ENCODE data around the gene ARFIP2. TPM values are rescaled to one million over a fixed set of nuclear protein-coding genes. Genes with fewer than 3 reads are reported as not detected.

ARFIP2 gene
- total and polyA plus RNA-seq, 2 of the 8 experiments (the other 6 are each of a cell fraction or from before 2014, with no cell fraction given) = 48.3 to 48.7 TPM

GRCh38 chr11:6448574-6448973 is 32.6 kb downstream of the ARFIP2 start:
- Histone ChIP-seq H3K36me3 (ENCODE audit: control insufficient read depth in 2 of 4, insufficient read depth in 4 of 4, low read length in 3 of 4) (peaks cover 0 to 6% (median 0%) of the 10 kb centered on the region in 4 experiments; a peak in 1 of 8 replicates), H3K79me2 (ENCODE audit: control insufficient read depth in 1 of 2, insufficient read depth in 2 of 2, low read length in 2 of 2) (no peaks in the 10 kb centered on the region), H3K23ac (ENCODE audit: insufficient read length) (no peak overlapping the region), H3K27ac (ENCODE audit: low read depth, low read length) (no peak overlapping the region), H3K4ac (replicated peaks; ENCODE audit: insufficient read length, low read depth, low read length) (no peak overlapping the region), H4K20me1 (replicated peaks in 1 of 2; ENCODE audit: control insufficient read depth in 1 of 2, insufficient read depth in 2 of 2, low read length in 2 of 2) (no peaks in the 10 kb centered on the region), H2BK12ac (ENCODE audit: low read depth, low read length) (no peak overlapping the region), H4K8ac (ENCODE audit: extremely low read depth, insufficient read depth, low read length) (no peak overlapping the region), H3K9me3 (ENCODE audit: insufficient read depth in 2 of 2, low read depth in 1 of 2, low read length in 1 of 2) (no peaks in the 10 kb centered on the region), H2BK15ac (ENCODE audit: low read length) (no peak overlapping the region), H3K4me3 (ENCODE audit: extremely low read depth in 1 of 4, insufficient read depth in 2 of 4, low read depth in 3 of 4, low read length in 4 of 4) (no peak overlapping the region), H4K5ac (ENCODE audit: insufficient read length, low read depth, low read length) (no peak overlapping the region), H3K9ac (replicated peaks in 1 of 4; ENCODE audit: extremely low read depth in 1 of 4, low read depth in 3 of 4, low read length in 3 of 4) (no peak overlapping the region), H3K4me2 (ENCODE audit: insufficient read depth in 1 of 2, low read depth in 2 of 2, low read length in 2 of 2) (no peak overlapping the region), H4K91ac (replicated peaks; ENCODE audit: insufficient read length, low read length) (no peak overlapping the region), H3K14ac (ENCODE audit: insufficient read length) (no peak overlapping the region), H3K4me1 (replicated peaks in 1 of 4; ENCODE audit: control insufficient read depth in 3 of 4, insufficient read depth in 4 of 4, low read length in 3 of 4) (peaks cover 0 to 3% (median 0%) of the 10 kb centered on the region in 4 experiments; a peak in 1 of 7 replicates), H2BK20ac (ENCODE audit: low read length) (no peak overlapping the region), H3K23me2 (ENCODE audit: low read depth, low read length) (no peaks in the 10 kb centered on the region; the same call in 1 of the 2 replicates), H3K79me1 (ENCODE audit: low read depth, low read length) (no peaks in the 10 kb centered on the region), H3K27me3 (replicated peaks in 1 of 4; ENCODE audit: control insufficient read depth in 3 of 4, extremely low read depth in 1 of 4, insufficient read depth in 3 of 4, low read length in 3 of 4) (no peaks in the 10 kb centered on the region), H3K56ac (replicated peaks; ENCODE audit: insufficient read length, low read depth, low read length) (no peak overlapping the region), H2AK5ac (ENCODE audit: low read depth, low read length) (no peak overlapping the region), H2AFZ (ENCODE audit: low read length) (no peak overlapping the region), H3K18ac (ENCODE audit: extremely low read depth, low read length) (no peak overlapping the region), H2BK5ac (ENCODE audit: low read depth, low read length) (no peak overlapping the region), H2BK120ac (replicated peaks; ENCODE audit: low read depth, low read length) (no peak overlapping the region)
- FAIRE-seq (no peak), DNase-seq (ENCODE audit: low read depth in 1 of 2, low spot score in 2 of 2) (no peak)
- POLR2A ChIA-PET (ENCODE audit: partially characterized antibody) = interaction anchor here (0.9 to 1.0 kb wide), 2 partner anchors 10 to 70 kb away, joined by 3 to 4 read pairs; no protein-coding TSS in a partner anchor
- CTCF ChIA-PET (ENCODE audit: partially characterized antibody) = interaction anchor here (0.6 to 22.7 kb wide), 13 partner anchors 7 to 206 kb away, joined by 3 to 585 read pairs (median 4); partner anchors contain the start of genes HPX and SMPD1
- no peak for TF ChIP-seq ZNF274 (IDR thresholded peaks at IDR 0.05; ENCODE audit: borderline replicate concordance, extremely low read depth, low read length)
- TF ChIP-seq SP2 (IDR thresholded peaks at IDR 0.05; ENCODE audit: low read length) = no peak
- 100% methylated on average over 2 of the region's 3 CpGs; no CpG with 5 or more reads in 1 of the 2 experiments for WGBS, 2 experiments (ENCODE audit: extremely low coverage in 1 of 2, insufficient coverage in 1 of 2, insufficient read length in 1 of 2, insufficient replicate concordance in 2 of 2, low coverage in 1 of 2, low lambda C conversion rate in 2 of 2, missing lambda C conversion rate in 1 of 2)
